Vagina (tissue), 2 donors: ENCODE measurements around the gene RPTN.

Source experiments
- CTCF ChIP-seq, 3 experiments: fragments of 450-650 bp in 2 of 3; fragments of 200-600 bp in 1 of 3; sonication (generic) in 1 of 3; IDR thresholded peaks; one replicate each; pipeline ENCODE4 v1.5.1; 2017 to 2019; ENCODE audit warnings: antibody characterized with exemption in 3 of 3, mild to moderate bottlenecking in 2 of 3, moderate library complexity in 2 of 3
- POLR2AphosphoS5 ChIP-seq, 2 donors: sonication (generic); formaldehyde crosslinking; IDR thresholded peaks; one replicate each; pipeline ENCODE4 v1.9.0; 2017; ENCODE audit warnings: antibody characterized with exemption in 2 of 2, mild to moderate bottlenecking in 2 of 2, low read depth in 1 of 2; ENCODE audit not compliant: insufficient read depth in 1 of 2

GRCh38 chr1:152145769-152146168 is 13.3 kb downstream of the RPTN start:
- TF ChIP-seq CTCF (IDR thresholded peaks at IDR 0.05) (no peak), POLR2AphosphoS5 (IDR thresholded peaks at IDR 0.05; ENCODE audit: insufficient read depth in 1 of 2, low read depth in 1 of 2) (no peak)
